ENCODE results near the gene PLA2G2D. TPM values are rescaled to one million over a fixed set of nuclear protein-coding genes. Genes with fewer than 3 reads are reported as not detected.

PLA2G2D gene
- total RNA-seq, 1 experiment from 2014 or later = not detected

GRCh38 chr1:20087668-20088067, 31.7 kb downstream of the PLA2G2D start:
- DNase-seq (ENCODE audit: low spot score) = no peak

- DNase-seq (ENCODE audit: low spot score) = no peak
Observed at GRCh38 chr1:20086800-20087199, 32.5 kb downstream of the PLA2G2D start.

- no peak for DNase-seq (ENCODE audit: low spot score)
Observed at GRCh38 chr1:20083178-20083944, 36.0 kb downstream of the PLA2G2D start.

GRCh38 chr1:20082772-20083171, 36.6 kb downstream of the PLA2G2D start:
- DNase-seq (ENCODE audit: low spot score) = no peak

DNA sequence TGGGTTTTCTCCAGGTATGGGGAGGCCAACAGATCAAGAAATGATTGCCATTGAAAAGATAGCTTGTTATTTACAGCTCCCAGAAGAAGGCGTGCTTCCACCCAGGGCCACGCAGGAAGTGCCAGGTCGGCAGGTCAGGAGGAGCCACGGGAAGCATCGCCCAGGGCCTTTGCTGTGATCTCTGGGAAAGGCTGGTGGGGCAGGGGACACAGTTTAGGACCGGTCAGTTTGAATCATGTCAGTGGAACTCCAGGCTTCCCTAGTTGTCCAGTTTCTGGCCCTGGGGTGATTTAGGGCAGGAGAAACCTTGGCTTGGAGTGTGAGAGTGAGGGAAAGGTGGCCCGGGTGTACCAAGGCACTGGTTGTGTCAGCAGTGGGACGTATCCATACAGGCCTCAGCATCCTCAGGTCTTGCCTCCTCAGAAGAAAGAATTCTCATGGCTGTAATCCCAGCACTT, 38.0 kb downstream of the PLA2G2D start:
- DNase-seq (ENCODE audit: low spot score) = no peak

- no peak for DNase-seq (ENCODE audit: low spot score)
Observed at GRCh38 chr1:20080441-20081352, 38.6 kb downstream of the PLA2G2D start.

GRCh38 chr1:20079661-20080305, 39.6 kb downstream of the PLA2G2D start:
- no peak for DNase-seq (ENCODE audit: low spot score)

DNA sequence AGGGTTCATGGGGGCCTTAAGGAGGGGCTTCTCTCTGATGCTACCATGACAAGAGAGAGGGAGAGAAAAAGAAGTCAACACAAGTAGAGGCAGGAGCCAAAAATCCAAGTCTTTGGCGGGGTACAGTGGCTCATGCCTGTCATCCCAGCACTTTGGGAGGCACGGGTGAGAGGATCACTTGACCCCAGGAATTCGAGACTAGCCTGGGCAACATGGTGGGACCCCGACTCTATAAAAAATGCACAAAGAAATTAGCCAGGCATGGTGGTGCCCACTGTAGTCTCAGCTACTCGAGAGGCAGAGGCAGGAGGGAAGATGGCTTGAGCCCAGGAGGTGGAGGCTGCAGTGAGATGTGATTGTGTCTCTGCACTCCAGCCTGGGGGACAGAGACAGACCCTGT, 40.6 kb downstream of the PLA2G2D start:
- no peak for DNase-seq (ENCODE audit: low spot score)

DNA sequence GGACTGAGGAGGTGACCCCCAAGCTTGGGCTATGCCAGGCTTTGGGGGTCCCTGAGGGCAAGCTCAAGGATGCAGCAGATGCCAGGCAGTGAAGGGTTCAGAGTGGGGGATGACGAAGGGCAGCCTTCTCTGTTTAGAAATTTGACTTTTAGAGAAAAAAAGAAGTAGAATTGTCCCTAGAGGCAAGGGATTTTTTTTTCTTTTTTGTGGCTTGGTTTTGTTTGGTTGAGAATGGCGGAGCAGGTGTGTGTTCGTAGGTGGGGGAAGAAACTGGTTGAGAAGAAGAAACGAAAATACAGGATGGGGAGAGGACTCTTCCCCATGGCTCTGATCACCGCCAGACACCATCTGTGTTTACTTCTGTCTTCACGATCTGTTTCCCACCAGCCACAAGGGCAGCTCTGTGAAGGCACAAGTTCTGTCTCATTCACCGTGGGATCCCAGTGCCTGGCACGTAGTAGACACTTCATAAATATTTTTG, 41.1 kb downstream of the PLA2G2D start:
- DNase-seq (ENCODE audit: low spot score) = no peak

DNA sequence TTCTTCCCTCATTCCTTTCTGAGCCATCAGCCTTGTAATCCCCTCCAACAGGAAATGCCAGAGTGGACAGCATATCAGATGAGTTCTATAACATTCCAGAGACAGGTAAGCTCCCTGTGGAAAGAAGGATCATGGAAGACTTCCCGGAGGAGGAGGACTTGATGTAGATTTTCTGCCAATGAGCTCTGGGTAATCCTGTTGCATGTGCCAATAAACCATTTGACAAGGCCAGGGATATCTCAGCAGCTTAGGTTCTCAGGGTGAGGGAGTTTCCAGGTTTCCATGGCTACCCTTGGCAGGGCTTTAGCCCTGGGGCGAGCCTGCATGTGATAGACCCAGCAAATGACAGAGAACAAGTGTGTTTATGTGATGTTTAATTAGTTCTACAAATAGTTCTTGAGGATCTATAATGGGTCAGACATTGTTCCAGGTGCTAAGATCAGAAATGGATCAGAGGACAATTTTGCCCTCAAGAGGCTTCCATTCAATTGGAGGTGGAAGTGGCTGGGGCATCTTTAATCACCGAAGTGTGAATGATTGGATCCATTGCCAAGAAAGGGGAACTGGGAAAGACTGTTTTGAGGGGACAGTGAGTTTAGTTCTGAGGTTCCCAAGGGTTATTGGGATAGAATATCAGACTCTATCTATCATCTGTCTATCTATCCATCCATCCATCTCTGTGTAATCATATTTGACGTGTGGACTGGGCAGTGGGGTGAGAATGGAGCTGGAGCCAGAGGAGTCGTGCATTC, 42.5 kb downstream of the PLA2G2D start:
- no peak for DNase-seq (ENCODE audit: low spot score)

DNA sequence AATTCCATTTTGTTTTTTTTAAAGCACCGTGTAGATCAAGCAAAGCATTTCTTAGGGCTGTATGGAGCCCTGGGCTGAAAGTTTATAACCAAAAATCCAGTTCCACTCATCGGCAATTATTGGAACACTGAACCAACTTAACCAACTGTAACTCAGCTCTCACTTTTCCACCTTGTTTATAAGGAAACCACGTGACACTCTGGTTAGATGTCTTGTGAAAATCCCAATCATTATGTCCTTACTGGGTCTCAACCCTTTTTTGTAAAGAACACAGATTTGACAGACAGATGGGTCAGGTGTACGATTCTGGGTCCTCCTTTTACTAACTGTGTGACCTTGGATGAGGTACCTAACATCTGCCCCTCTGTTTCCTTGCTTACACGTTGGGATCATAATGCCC, 43.1 kb downstream of the PLA2G2D start:
- no peak for DNase-seq (ENCODE audit: low spot score)

- DNase-seq (ENCODE audit: low spot score) = no peak
Observed at GRCh38 chr1:20075345-20075744, 44.0 kb downstream of the PLA2G2D start.

- no peak for DNase-seq (ENCODE audit: low spot score)
Observed at GRCh38 chr1:20074725-20075171, 44.6 kb downstream of the PLA2G2D start.

DNA sequence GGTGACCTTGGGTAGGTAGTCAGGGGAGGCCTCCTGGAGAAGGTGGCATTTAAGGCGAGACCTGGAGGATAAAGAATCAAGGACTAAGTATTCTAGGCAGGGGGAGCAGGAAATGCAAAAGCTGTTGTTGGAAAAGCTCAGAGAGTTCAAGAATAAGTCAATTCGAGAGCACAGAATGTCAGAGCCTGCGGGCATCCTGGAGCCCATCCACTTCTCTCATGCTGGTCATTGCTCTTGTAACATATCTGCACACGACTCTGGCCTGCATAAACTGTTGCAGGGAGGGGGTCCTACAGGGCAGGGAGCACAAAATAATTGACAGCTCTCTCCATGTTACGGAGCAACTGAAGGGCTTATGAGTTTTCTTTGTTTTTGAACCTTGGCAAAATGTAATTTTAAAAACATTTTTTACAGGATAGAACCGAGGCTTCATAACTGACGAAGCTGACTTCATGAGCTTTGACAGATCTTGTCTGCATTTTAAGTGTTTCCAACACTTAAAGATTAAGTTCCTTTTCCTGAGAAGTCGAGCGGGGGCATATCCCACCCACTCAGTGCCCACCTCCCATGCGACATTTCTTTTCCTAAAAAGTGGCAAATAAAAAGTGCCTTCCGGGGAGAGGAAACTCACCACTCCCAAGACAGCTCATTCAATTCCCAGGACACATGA, 45.1 kb downstream of the PLA2G2D start:
- no peak for DNase-seq (ENCODE audit: low spot score)

DNA sequence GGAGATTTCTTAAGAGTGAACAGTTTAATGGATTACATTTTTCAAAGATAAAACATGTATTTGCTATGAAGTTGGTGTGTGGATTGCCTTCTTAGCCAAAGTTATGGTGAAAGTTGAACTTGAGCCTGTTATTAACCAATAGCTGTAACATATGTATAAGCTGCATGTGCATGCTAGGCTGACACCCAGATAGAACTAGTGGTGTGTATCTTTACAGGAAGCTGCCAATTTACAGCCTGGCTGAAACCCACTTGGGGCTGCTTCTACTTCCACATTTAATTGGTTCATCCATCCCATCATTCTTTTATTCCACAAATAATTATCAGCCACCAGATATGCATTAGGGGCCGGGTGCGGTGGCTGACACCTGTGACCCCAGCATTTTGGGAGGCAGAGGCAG, 46.1 kb downstream of the PLA2G2D start:
- DNase-seq (ENCODE audit: low spot score) = no peak

GRCh38 chr1:20072771-20073170, 46.6 kb downstream of the PLA2G2D start:
- DNase-seq (ENCODE audit: low spot score) = no peak

DNA sequence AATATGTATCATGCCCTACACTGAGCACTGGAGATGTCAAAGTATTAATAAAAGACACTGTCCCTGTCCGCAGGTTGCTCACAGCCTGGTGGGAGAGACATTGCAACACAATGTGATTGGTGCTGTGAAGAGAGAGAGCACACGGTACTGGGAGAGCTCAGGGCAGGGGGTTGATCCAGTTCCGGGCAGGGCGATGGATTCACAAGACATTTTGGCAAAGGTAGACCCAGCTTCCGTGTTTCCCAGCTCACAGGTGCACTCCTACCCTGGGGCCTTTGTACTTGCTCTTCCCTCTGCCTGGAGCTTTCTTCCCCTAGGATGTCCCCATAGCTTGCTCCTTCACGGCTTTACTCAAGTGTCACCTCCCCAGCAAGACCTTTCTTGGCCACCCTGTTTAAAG, 47.9 kb downstream of the PLA2G2D start:
- DNase-seq (ENCODE audit: low spot score) = no peak

GRCh38 chr1:20070357-20070756, 49.0 kb downstream of the PLA2G2D start:
- no peak for DNase-seq (ENCODE audit: low spot score)

DNA sequence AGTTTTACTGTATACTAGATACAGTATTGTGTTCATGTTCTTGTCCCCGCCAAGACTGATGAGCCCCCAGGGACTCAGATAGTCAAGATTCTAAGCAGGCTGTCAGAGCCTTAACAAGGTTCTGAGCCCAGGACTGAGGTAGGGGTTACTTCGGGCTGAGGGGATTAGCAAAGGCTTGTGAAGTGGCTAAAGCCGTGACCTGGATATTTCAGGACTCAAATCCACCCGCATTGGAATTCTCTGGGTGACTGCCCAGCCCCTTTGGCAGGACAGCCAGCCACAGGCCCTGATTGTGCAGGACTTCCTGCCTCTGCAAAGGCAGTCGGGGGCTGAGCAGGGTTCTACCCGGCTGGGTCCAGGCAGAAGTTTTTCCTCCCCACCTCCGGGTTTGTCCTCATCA, 49.5 kb downstream of the PLA2G2D start, which contains the start of gene PLA2G5:
Gene PLA2G5 (plus strand): TSS at position 321 of the 400 bp plus-strand sequence. CDS start 14,637 bp downstream, outside the sequence.
- no peak for DNase-seq (ENCODE audit: low spot score)

DNA sequence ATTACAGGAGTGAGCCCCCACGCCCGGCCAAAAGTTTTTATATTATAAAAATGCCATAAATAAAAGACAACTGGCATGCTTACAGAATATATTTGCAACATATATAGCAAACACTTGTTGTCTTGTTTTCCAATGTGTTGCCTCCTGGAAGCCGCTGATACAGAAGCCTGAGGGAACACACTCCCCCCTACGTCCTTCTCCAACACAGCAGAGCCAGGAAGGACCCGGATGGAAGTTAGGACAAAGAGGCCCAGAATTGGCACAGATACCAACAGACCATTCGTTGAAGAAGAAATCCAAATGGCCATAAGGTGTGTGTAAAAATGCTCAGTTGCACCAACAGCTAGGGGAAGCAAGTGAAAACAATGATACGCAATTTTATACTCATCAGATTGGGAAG, 50.6 kb downstream of the PLA2G2D start:
- no peak for DNase-seq (ENCODE audit: low spot score)

- DNase-seq (ENCODE audit: low spot score) = peak; percentile 62
Observed at GRCh38 chr1:20063861-20064292, 55.5 kb downstream of the PLA2G2D start.
